HG03108 (cell line): ENCODE data around the gene ZFP91.
"Not testable (repeated sequence)": the region's sequence is repeated elsewhere in the genome, so short reads cannot be mapped to it uniquely, and the experiment has no call there.

Experiments
- ATAC-seq: cut with Tn5 transposase; IDR thresholded peaks from one replicate; pipeline ENCODE4 v1.9.1; 2021; ENCODE audit warnings: moderate library complexity; ENCODE audit not compliant: unreplicated experiment

The ZFP91 gene

GRCh38 chr11:58578635-58579191, at the start of gene ZFP91:
TSS of gene ZFP91 (plus strand) at chr11:58579063. CDS start at chr11:58579282, 219 bp downstream.
- ATAC-seq, result peak; percentile 21

GRCh38 chr11:58530236-58530635, 48.6 kb upstream of the ZFP91 start:
- ATAC-seq, result no peak

GRCh38 chr11:58531865-58532341, 47.0 kb upstream of the ZFP91 start:
- no peak for ATAC-seq

GRCh38 chr11:58546841-58547240, 32.0 kb upstream of the ZFP91 start:
- no peak for ATAC-seq

GRCh38 chr11:58549644-58550043, 29.2 kb upstream of the ZFP91 start:
- ATAC-seq, result no peak

GRCh38 chr11:58560842-58561241, 18.0 kb upstream of the ZFP91 start:
- ATAC-seq, result no peak

- ATAC-seq, result no peak
Observed at GRCh38 chr11:58561394-58562098, 17.3 kb upstream of the ZFP91 start.

GRCh38 chr11:58562375-58562800, 16.5 kb upstream of the ZFP91 start:
- peak; percentile 96 for ATAC-seq

GRCh38 chr11:58564231-58564630, 14.6 kb upstream of the ZFP91 start:
- ATAC-seq, result no peak

- peak; percentile 75 for ATAC-seq
Observed at GRCh38 chr11:58567889-58568512, 10.9 kb upstream of the ZFP91 start.

GRCh38 chr11:58572906-58573305, 6.0 kb upstream of the ZFP91 start:
- ATAC-seq, result not testable (repeated sequence)

GRCh38 chr11:58573451-58574104, 5.3 kb upstream of the ZFP91 start:
- ATAC-seq, result peak; percentile 18

- ATAC-seq, result no peak
Observed at GRCh38 chr11:58574881-58575280, 4.0 kb upstream of the ZFP91 start.

- ATAC-seq, result no peak
Observed at GRCh38 chr11:58575377-58576020, 3.4 kb upstream of the ZFP91 start, which contains the start of gene LPXN. TSS of gene LPXN (minus strand) at chr11:58575856. CDS start at chr11:58575772, 84 bp downstream.

- ATAC-seq, result no peak
Observed at GRCh38 chr11:58576887-58577471, 1.9 kb upstream of the ZFP91 start.

- peak; percentile 39 for ATAC-seq
Observed at GRCh38 chr11:58577555-58578135, 1.2 kb upstream of the ZFP91 start.

GRCh38 chr11:58578136-58578634, 678 bp upstream of the ZFP91 start:
- no peak for ATAC-seq

GRCh38 chr11:58579192-58580129, 598 bp downstream of the ZFP91 start:
- ATAC-seq, result peak; percentile 33

- no peak for ATAC-seq
Observed at GRCh38 chr11:58580311-58580710, 1.4 kb downstream of the ZFP91 start.
